M059J (cell line): ENCODE results near the gene PPP6R3. TPM values are rescaled to one million over a fixed set of nuclear protein-coding genes. Genes with fewer than 3 reads are reported as not detected.

ENCODE experiments used
- total RNA-seq: library from RNA; depleted of rRNA; stranded (reverse); fragments of >200 nt; shearing (Covaris generic); gene quantifications from 2 replicates; pipeline ENCODE4 v1.2.3, GENCODE V29; 2014; rRNA removed

The PPP6R3 gene
- total RNA-seq, 1 experiment from 2014 or later: 104 TPM

Other genes with a start within 250 kb of the PPP6R3 start
- gene KMT5B, start 247.5 kb upstream of the PPP6R3 start, total RNA-seq: 28.6 and 61.2 TPM in 2 replicates
- gene C11orf24, start 188.8 kb upstream of the PPP6R3 start, total RNA-seq: 42.3 and 59.2 TPM in 2 replicates
- 10.1 and 19.7 TPM in 2 replicates for gene LRP5, start 148.2 kb upstream of the PPP6R3 start, total RNA-seq
- gene GAL, start 223.8 kb downstream of the PPP6R3 start, total RNA-seq: not detected in 2 replicates